Activated naive CD4-positive, alpha-beta T cell treated with anti-CD3 and anti-CD28 coated beads, Interleukin-2, amount 50 U/mL, for 24 hours (primary cell): ENCODE results near the gene THAP4.

ENCODE experiments used
- H3K27ac Mint-ChIP-seq: one replicate; pipeline ENCODE4 v1.8.0; 2021; ENCODE audit warnings: mild to moderate bottlenecking, mixed read lengths
- H3K27me3 Mint-ChIP-seq: one replicate; pipeline ENCODE4 v1.8.0; 2021; ENCODE audit warnings: mixed read lengths
- H3K36me3 Mint-ChIP-seq: one replicate; pipeline ENCODE4 v1.8.0; 2021; ENCODE audit warnings: mixed read lengths
- H3K4me1 Mint-ChIP-seq: one replicate; pipeline ENCODE4 v1.8.0; 2021; ENCODE audit warnings: mixed read lengths
- H3K4me3 Mint-ChIP-seq: one replicate; pipeline ENCODE4 v1.8.0; 2021; ENCODE audit warnings: mild to moderate bottlenecking, mixed read lengths
- H3K9me3 Mint-ChIP-seq: one replicate; pipeline ENCODE4 v1.8.0; 2021; ENCODE audit warnings: mixed read lengths

Gene THAP4

DNA sequence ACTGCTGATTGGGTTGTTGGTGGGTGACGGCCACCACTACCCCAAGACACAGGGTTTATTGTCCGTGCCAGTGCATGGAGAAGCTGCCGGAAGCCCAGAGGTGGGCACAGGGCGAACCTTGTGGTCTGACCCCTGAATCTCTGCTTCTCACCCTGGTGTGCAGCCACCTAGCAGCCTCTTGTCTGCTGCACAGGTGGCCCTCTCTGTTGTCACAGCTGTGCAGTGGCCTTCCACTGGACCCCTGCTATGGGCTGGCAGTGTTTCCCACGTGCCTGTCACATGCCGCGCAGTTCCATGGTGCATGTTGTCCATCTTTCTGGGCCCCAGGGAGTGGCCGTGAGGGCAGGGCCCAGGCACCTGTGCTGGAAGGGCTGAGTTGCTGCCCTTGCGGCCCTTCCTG, 15.8 kb upstream of the THAP4 start:
- Mint-ChIP-seq H3K4me3 (no peak overlapping the region), H3K9me3 (no peaks in the 10 kb centered on the region), H3K36me3 (peaks cover 3% of the 10 kb centered on the region)

DNA sequence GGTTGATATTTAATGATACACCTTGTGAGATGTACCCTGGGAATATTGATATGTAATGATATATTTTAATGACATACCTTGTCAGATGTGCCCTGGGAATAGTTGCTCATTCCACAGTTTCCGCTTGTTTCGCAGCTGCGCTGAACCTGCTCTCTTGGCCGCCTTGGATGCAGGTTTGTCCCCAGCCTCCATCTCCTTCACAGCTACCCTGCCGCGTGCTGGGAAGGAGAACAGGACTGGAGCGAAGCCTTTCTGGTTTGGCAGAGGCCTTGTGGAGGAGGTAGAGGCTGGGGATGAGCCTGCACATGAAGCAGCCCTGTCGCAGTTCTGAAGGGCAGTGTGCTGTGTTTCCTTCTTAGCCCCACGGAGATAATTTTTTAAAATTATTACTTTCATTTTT, 15.2 kb upstream of the THAP4 start:
- Mint-ChIP-seq H3K36me3 (peaks cover 2% of the 10 kb centered on the region), H3K4me3 (no peak overlapping the region), H3K27me3 (no peaks in the 10 kb centered on the region), H3K4me1 (peaks cover 20% of the 10 kb centered on the region), H3K27ac (no peak overlapping the region), H3K9me3 (no peaks in the 10 kb centered on the region)

More for the DNA sequence above, 15.8 kb upstream of the THAP4 start:
- Mint-ChIP-seq H3K27me3 (no peaks in the 10 kb centered on the region), H3K4me1 (peaks cover 20% of the 10 kb centered on the region), H3K27ac (no peak overlapping the region)

DNA sequence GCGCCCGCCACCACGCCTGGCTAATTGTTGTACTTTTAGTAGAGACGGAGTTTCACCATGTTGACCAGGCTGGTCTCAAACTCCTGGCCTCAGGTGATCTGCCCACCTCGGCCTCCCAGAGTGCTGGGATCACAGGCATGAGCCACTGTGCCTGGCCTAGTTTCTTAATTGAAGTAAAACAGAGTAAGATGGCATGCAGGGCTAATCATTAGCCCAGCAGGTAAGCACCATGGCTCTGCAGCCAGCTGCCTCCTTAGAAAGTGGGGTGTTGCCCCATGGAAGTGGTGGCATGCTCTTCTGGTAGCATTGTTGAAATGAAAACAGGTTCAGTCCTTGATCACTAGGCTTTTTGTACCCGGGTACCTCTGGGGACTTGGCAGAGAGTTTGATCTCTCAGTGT, 13.0 kb upstream of the THAP4 start:
- peaks cover 26% of the 10 kb centered on the region for H3K4me1 Mint-ChIP-seq
- no peaks in the 10 kb centered on the region for H3K27me3 Mint-ChIP-seq
- no peak overlapping the region for H3K27ac Mint-ChIP-seq
- peaks cover 2% of the 10 kb centered on the region for H3K36me3 Mint-ChIP-seq
- H3K9me3 Mint-ChIP-seq = no peaks in the 10 kb centered on the region
- no peak overlapping the region for H3K4me3 Mint-ChIP-seq

DNA sequence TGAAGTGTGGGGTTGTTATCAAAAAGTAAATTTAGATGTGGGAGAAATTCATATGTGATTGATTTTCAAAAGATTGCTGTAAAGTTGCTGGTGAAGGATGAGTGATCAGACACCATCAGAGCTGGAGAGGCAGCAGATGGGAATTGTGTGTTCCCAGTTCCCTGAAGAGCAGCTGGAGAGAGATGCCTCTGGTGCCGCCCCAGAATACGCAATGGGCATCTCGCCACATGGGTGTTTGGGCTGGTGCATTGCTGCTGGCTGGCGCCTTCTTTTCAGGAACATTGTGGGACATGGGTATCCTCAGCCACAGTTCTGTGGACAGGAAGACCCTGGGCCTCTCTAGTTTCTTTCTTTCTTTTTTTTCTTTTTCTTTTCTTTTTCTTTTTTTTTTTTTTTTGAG, 12.4 kb upstream of the THAP4 start:
- H3K27me3 Mint-ChIP-seq = no peaks in the 10 kb centered on the region
- H3K4me3 Mint-ChIP-seq = no peak overlapping the region
- H3K27ac Mint-ChIP-seq = no peak overlapping the region
- H3K36me3 Mint-ChIP-seq = peaks cover 2% of the 10 kb centered on the region
- no peaks in the 10 kb centered on the region for H3K9me3 Mint-ChIP-seq
- peaks cover 29% of the 10 kb centered on the region for H3K4me1 Mint-ChIP-seq

DNA sequence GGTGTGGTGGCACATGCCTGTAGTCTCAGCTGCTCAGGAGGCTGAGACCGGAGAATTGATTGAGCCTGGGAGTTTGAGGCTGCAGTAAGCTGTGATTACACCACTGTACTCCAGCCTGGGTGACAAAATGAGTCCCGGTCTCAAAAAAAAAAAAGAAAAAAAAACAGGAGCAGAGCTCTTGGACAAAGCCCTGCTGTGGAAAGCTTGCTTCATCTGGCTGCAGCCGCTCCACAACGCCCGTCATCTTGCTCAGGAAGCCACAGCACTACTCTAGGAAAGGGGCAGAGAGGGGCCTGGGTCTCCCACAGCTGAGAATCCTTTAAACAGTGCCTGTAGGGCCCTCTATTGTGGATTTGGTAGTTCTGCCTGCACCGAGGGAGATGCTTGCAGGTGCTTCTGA, 11.5 kb upstream of the THAP4 start:
- H3K27ac Mint-ChIP-seq = peak overlapping the region; percentile 41
- no peaks in the 10 kb centered on the region for H3K9me3 Mint-ChIP-seq
- peaks cover 2% of the 10 kb centered on the region for H3K36me3 Mint-ChIP-seq
- H3K27me3 Mint-ChIP-seq = no peaks in the 10 kb centered on the region
- no peak overlapping the region for H3K4me3 Mint-ChIP-seq
- peaks cover 33% of the 10 kb centered on the region for H3K4me1 Mint-ChIP-seq

DNA sequence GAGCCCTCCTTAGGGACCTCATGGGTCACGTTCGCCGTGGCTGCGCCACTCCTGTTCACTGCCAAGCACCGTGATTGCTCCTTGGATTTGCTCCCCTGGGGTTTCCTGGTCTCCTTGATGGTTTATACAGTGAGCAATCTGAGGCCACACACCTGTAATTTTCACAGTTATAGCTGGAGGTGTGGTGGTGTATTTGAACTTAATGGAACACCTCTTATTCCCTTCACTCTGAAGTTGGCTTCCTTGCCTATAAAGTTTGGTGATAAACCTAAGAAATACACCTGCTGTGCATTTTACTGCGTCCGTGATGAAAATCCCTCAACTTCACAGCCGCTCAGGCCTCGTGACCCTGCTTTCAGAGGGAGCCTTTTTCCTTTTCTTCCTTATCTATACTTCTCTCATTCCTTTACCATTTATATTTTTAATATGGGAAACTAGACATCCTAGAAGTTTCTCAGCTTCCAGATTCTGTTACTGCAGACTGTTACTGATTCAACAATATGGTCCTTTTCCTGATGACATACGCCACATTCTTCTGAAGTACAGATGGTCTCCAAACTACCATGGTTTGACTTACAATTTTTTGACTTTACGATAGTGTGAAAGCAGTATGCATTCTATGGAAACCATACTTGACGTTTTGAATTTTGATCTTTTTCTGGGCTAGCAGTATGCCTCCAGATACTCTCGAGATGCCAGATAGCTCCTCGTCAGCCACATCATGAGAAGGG, 9.1 kb upstream of the THAP4 start:
- Mint-ChIP-seq H3K4me1 (peaks cover 47% of the 10 kb centered on the region), H3K36me3 (no peaks in the 10 kb centered on the region), H3K4me3 (no peak overlapping the region), H3K9me3 (no peaks in the 10 kb centered on the region), H3K27ac (no peak overlapping the region), H3K27me3 (no peaks in the 10 kb centered on the region)

DNA sequence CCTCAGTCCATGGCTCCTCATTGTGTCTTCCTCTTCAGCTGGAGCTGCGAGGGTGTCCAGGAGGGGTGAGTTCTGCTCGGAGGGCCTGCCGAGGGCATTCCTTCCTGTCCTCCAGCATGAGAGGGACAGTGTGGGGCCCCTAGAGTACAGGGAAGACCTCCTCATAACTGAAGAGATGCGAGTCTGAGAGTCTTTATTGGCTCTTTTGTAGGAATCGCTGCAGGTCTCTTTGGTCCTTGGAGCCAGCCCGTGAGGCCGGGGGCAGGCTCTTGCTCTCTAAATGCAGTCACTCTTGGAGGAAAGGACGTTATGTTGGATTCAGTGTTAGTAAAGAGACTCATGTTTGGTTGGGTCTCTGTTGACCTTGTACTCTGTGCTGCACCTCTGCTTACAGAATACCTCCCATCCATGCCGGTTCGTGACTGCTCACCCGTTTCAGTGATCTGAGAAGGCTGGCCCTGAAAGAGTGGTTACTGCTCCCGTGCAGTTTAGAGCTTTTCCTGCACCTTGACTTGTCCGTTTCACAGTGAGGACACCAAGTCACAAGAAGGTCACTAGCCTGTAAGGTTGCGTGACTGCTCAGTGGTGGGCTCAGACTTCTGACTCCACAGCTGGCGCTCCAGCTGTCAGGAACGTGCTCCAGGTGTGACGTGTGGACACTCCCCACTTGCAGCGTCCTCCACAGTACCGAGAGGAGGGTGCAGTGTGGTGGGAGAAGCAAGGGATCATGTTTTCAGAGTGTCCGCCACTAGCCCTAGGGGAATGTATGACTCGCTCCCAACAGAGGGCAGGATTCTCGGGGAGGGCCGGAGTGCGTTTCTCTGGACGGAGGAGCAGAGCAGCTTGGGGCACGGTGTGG, 8.3 kb upstream of the THAP4 start:
- peaks cover 52% of the 10 kb centered on the region for H3K4me1 Mint-ChIP-seq
- H3K27me3 Mint-ChIP-seq = no peaks in the 10 kb centered on the region
- H3K4me3 Mint-ChIP-seq = no peak overlapping the region
- H3K36me3 Mint-ChIP-seq = peaks cover 5% of the 10 kb centered on the region
- H3K27ac Mint-ChIP-seq = no peak overlapping the region
- no peaks in the 10 kb centered on the region for H3K9me3 Mint-ChIP-seq

DNA sequence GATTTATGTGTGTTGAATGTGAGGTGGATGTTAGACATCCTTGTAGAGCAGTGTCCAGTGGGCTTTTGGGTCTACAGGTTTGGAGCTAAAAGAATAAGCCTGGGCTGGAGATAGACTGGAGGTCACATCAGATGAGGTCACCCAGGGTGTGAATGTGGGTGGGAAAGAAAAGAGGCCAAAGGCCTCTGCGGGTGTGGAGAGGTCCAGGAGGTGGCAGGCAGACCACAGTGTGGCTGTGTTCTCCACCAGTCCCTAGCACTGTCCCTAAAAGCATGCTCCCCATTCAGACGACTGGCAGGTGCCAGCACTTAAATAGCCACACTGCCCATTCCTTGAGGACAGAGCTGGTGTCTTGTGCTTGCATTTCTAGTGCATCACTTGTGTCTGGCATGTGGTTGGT, 4.7 kb upstream of the THAP4 start:
- Mint-ChIP-seq H3K4me1 (peaks cover 58% of the 10 kb centered on the region), H3K27me3 (no peaks in the 10 kb centered on the region), H3K27ac (peak overlapping the region; percentile 61), H3K9me3 (no peaks in the 10 kb centered on the region), H3K36me3 (peaks cover 7% of the 10 kb centered on the region), H3K4me3 (peak overlapping the region; percentile 6)

DNA sequence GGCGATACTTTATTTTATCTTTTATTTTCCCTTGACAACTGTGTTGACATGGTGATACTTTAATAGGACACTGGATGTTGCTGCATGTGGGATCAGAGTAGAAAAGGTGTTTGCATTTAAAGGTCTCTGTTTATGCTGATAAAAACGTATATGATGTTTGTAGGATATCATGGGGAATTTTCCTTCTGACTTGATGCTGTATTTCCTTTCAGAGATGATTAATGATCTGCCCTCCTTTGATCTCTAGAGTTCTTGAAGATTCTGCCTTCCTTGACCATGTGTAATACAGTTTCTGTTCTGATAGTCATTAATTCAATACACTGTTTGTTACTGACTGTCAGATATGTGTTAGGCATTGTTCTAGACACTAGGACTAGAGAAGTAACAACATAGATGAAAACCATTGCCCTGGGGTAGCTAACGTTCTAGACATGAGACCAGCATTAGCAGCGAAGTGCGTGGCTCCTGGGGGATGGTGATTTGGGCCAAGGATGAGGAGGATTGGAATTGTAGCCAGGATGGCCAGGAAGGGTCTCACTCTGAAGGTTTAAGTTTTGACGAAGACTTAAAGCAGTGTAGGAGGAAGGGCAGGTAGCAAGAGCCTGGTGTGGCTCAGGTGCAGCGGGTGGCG, 3.3 kb upstream of the THAP4 start:
- Mint-ChIP-seq H3K36me3 (peaks cover 7% of the 10 kb centered on the region), H3K27me3 (no peaks in the 10 kb centered on the region), H3K4me1 (peaks cover 58% of the 10 kb centered on the region), H3K9me3 (no peaks in the 10 kb centered on the region), H3K27ac (peak overlapping the region; percentile 98), H3K4me3 (peak overlapping the region; percentile 73)

DNA sequence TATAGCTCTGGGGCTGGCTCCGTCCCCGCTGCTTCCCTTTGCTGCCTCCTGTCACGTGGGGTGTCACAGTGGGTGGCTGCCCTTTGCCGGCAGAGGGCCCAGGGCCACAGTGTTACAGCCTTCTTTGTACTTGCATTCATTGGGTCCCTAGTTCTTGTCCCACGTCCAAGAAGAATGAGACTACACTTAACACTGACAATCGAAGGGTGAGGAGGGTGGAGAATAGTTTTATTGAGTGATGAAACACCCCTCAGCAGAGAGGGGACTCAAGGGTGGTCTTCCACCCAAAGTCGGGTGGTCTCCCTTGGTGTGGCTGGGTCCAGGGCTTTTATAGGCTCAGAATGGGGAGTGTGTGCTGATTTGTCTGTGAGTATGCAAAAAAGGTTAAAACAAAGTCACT, 2.4 kb upstream of the THAP4 start:
- Mint-ChIP-seq H3K27me3 (no peaks in the 10 kb centered on the region), H3K4me3 (peak overlapping the region; percentile 73), H3K27ac (no peak overlapping the region), H3K9me3 (no peaks in the 10 kb centered on the region), H3K4me1 (peaks cover 62% of the 10 kb centered on the region), H3K36me3 (peaks cover 7% of the 10 kb centered on the region)

DNA sequence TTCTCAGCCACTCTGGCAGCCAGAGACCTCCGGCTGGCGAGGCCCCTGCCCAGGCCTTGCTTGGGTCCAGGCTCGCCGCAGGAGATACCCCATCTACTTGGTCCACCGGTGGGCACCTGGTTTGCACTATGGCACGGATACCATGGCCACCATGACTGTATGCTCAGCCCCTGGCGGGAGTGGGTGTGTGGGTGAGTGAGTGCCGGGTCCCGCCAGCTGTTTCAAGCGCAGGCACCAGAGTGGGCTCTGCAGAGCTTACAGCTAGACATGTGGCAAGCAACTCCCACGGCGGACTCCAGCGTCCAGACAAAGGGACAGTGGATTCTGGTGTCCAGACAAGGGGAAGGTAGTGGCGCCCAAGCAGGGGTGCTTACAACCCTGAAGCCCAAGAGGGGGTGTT, 2.0 kb upstream of the THAP4 start:
- Mint-ChIP-seq H3K4me1 (peaks cover 62% of the 10 kb centered on the region), H3K27me3 (no peaks in the 10 kb centered on the region), H3K4me3 (peak overlapping the region; percentile 96), H3K9me3 (no peaks in the 10 kb centered on the region), H3K27ac (peak overlapping the region; percentile 95), H3K36me3 (peaks cover 7% of the 10 kb centered on the region)

DNA sequence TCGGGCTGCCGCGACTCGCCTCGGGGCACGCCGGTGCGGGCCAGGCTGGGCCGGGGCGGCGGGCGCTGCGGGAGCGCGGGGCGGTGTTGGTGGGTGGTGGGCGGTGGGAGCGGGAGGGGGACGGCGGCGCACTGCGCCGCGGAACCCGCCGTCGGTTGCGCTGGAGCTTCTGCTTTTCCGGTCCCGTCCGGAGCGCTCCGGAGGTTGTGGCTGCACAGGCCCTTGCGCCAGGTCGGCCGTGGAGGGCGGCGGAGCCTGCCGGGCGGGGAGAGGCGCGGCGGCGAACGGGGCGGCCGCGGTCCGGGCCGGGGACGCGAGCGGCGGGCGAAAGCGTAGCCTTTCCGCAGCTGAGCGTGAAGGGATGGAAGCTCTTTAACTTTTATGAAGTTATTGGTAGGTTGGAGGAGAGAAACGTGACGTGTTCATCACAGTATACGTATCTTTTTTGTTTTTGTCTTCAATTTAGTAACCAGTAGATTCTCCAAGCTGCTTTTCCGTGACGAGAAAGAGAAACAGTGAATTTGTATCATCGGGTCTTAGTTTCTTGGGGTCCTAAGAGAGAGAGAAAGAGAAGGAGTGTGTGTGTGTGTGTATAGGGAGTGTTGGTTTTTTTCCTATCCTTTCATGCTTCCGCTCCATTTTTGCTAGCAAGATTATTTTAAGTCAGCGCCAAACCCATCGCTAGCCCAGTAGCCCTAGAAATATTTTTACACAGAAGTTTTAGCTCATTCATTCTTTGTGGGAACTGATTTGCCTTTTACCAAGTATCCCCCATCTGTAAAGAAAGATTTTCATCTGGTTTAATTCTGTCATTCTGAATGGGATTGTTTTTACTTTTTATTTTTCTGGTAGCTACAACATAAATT, 1.1 kb upstream of the THAP4 start:
- H3K36me3 Mint-ChIP-seq = peaks cover 7% of the 10 kb centered on the region
- peak overlapping the region; percentile 95 for H3K27ac Mint-ChIP-seq
- H3K9me3 Mint-ChIP-seq = no peaks in the 10 kb centered on the region
- H3K4me3 Mint-ChIP-seq = peak overlapping the region; percentile 96
- H3K27me3 Mint-ChIP-seq = no peaks in the 10 kb centered on the region
- peaks cover 59% of the 10 kb centered on the region for H3K4me1 Mint-ChIP-seq

DNA sequence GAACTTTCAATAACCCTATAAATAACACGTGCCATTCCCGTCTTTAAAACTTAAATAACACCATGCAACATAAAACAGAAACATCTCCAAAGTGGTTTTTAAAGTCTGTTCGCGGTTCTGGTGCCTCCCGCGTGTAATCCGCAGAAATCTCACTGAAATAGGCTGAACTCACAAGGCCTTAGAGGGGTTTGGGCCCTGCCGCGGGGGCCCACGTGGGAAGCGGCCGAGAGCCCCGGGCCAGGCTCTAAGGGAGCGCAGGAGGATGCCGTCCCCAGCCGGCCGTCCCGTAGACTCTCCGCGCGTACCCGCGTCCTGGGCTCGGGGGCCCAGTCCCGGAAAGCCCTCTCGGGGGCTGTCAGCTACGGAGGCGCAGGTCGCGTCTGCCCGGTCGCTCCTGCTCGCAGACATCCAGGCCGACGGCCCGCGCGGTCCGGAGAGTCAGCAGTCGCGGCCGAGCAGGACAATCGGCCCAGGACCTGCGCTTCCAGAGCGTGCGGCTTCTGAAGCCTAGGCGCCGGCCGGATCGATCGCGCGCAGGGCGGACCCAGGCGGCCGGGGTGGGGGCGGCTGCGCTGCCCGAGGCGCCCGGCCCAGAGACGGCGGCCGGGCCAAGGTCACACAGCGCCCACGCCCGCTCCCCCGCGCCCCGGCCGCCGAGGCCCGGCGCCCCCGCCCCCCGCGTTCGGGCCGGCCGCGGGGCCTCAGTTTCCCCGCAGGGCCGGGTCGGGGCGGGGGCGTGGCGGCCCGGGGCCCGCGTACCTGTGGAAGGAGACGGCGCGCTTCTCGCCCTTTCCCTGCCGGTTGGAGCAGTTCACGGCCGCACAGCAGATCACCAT, 558 bp downstream of the THAP4 start:
- Mint-ChIP-seq H3K4me1 (peaks cover 49% of the 10 kb centered on the region), H3K27ac (peak overlapping the region; percentile 84), H3K27me3 (no peaks in the 10 kb centered on the region), H3K9me3 (no peaks in the 10 kb centered on the region), H3K4me3 (peak overlapping the region; percentile 92), H3K36me3 (peaks cover 7% of the 10 kb centered on the region)

DNA sequence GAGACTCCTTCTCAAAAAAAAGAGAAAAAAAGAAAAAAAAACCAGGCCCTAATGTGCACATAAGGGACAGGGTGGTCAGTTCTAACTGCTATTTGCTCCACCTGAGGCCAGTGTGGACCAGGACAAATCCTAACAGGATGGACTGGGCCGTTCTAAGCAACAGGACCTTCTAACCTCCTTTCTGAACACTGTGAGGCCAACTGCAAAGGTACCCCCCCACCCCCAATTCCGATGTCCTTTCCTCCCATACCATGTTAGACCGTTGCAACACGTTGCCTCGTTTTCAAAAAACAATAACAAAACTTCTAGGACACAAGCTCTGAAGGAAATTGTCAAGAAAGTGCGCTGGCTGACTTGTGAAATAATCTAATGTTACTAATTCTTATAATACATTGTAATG, 1.2 kb downstream of the THAP4 start:
- Mint-ChIP-seq H3K36me3 (peaks cover 5% of the 10 kb centered on the region), H3K9me3 (no peaks in the 10 kb centered on the region), H3K4me1 (peaks cover 46% of the 10 kb centered on the region), H3K27ac (peak overlapping the region; percentile 84), H3K27me3 (no peaks in the 10 kb centered on the region), H3K4me3 (peak overlapping the region; percentile 92)
